Measurements from ENCODE around the gene TPD52L2. TPM values are rescaled to one million over a fixed set of nuclear protein-coding genes. Genes with fewer than 3 reads are reported as not detected.

The TPD52L2 gene
- total RNA-seq, 1 donor, result 54.8 TPM

DNA sequence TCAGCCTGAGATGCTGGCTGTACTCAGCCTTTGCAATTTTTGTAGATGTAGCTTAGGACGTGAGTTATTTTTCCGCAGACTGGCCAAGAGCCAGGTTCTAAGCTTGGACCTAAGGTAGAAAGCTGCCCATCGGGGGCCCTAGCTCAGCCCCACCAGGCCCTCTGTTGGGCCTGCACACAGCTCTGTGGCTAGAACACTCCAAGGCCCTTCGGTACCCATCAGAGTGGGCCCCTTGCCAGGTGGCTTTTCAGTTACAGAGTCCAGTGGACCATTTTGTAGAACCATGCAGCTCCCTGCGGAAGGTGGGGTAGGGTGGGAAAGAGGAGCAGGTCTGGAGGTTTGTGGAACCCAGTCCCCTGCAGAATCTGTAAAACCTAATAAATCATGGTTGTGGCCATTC is 68.6 kb downstream of the TPD52L2 start:
- no peak overlapping the region for H3K4me3 ChIP-seq (ENCODE audit: low read length)
- H3K4me1 ChIP-seq (ENCODE audit: insufficient read depth, low read length), result no peaks in the 10 kb centered on the region
- no peaks in the 10 kb centered on the region for H3K9me3 ChIP-seq (ENCODE audit: low read depth, low read length)
- H3K27me3 ChIP-seq (ENCODE audit: insufficient read depth, low read length), result no peaks in the 10 kb centered on the region

DNA sequence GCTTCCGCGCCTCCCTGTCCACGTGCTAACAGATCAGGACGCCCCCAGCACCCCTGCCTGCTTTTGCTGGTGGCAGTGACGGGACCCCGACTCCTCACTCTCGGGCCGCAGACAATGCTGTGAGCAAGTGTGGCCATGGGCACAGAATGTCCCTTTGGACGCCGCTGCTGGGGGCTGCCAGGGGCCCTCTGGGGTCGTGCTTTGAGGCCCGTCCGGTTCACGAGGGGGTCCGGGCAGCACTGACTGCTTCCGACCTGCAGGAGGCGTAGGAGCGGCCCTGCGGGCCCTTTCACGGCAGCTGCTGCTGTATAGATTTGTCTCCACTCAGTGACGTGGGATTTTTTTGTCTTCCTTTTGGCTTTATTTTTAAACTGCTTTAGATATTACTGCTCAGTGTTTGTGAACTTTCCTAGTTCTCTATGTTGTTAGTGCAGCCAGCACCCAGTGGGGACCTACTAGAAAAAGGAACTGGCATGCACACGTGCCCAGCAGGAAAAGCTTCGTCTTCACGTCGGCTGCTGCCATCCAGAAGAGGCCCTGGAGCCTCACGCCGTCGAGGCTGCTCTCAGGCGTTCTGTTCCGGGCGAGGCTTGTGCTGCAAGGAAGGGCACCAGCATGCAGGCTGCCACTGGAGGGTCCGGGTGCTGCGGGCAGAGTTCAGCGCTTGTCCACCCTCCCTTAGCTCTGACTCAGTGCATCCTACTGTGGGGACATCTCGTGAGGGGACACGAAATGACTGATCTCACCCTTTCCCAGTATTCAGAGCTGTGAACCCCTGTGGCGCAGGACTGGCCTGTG is 69.4 kb downstream of the TPD52L2 start:
- Histone ChIP-seq H3K4me1 (ENCODE audit: insufficient read depth, low read length) (no peaks in the 10 kb centered on the region), H3K4me3 (ENCODE audit: low read length) (no peak overlapping the region), H3K9me3 (ENCODE audit: low read depth, low read length) (no peaks in the 10 kb centered on the region), H3K27me3 (ENCODE audit: insufficient read depth, low read length) (no peaks in the 10 kb centered on the region)

DNA sequence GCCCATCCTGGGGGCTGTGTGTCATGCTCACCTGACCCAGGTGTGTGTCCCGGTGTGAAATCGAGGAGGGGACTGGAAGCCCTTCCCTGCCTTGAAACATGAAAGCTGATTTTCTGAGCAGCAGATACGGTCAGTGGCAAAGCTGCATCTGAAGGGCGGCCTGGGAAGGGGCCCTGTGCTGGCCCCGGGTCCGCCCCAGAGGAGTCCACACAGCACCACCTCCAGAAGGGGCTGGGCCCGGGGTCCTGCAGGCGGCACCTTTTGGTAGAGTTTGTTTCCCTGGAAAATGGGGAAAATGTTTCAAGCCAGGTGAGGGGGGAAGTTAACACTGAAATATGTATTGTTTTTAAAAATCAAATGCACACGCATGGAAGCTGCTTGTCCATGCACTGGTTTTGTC is 70.4 kb downstream of the TPD52L2 start:
- Histone ChIP-seq H3K4me3 (ENCODE audit: low read length) (no peak overlapping the region), H3K27me3 (ENCODE audit: insufficient read depth, low read length) (no peaks in the 10 kb centered on the region), H3K4me1 (ENCODE audit: insufficient read depth, low read length) (peaks cover 2% of the 10 kb centered on the region), H3K9me3 (ENCODE audit: low read depth, low read length) (no peaks in the 10 kb centered on the region)

DNA sequence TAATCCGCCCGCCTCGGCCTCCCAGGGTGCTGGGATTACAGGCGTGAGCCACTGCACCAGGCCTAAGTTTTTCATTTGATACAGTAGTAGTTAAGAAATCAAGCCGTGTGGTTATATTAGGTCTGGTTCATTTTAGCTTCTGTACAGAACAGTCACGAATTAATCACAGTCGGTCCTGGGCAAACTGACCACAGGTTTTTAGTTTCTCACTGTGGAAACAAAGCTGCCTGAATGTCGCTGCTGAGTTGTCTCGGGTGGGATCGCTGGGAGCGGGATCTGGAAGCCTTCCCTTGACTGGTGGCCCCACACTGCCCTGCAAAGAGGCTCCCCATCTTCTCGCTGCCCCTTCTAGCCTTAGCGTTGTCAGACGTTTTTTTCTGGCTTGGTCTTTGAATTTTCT is 72.5 kb downstream of the TPD52L2 start:
- H3K4me1 ChIP-seq (ENCODE audit: insufficient read depth, low read length), result peaks cover 18% of the 10 kb centered on the region
- no peaks in the 10 kb centered on the region for H3K27me3 ChIP-seq (ENCODE audit: insufficient read depth, low read length)
- H3K9me3 ChIP-seq (ENCODE audit: low read depth, low read length), result no peaks in the 10 kb centered on the region
- no peak overlapping the region for H3K4me3 ChIP-seq (ENCODE audit: low read length)

DNA sequence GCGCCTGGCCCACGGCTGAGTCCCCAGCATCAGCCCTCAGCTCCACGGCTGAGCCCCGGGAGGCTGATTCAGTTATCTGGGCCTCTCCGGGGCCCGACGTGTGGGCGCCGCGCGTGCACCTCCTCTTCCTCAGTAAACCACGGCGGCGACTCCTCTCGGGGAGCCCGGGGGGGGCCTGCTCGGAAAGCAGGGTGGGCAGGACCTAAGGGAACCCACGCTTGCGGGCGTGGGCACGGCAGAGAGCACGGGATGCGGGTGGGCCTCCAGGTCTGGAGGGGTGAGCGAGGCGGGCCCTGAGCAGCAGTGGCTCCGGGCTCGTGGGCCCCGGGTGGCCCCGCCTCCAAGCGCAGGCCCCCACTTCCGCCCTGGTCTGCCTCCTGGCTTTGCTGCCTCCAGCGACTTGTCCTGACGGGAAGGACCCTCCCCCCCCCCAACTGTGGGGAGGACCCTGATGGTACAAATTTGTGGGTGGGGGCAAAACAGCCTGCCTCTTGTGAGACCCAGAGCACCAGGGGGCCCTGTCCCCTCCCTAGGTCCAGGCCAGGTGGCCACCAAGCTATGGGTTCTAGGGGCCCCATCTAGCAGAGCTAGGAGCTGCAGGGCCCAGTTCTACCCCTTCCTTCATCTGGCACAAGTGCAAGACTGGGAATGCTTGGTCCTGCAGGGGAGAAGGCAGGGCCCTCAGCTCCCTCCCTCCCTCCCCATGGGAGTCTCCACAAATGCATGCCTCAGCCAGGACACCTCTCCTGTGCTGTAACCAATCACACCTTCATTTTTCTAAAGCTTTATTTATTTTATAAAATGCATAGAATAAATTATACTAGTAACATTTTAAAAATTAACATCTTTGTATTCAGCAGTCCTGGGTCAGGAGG is 74.2 kb downstream of the TPD52L2 start:
- H3K4me1 ChIP-seq (ENCODE audit: insufficient read depth, low read length), result peaks cover 26% of the 10 kb centered on the region
- no peaks in the 10 kb centered on the region for H3K9me3 ChIP-seq (ENCODE audit: low read depth, low read length)
- no peaks in the 10 kb centered on the region for H3K27me3 ChIP-seq (ENCODE audit: insufficient read depth, low read length)
- H3K4me3 ChIP-seq (ENCODE audit: low read length), result no peak overlapping the region

DNA sequence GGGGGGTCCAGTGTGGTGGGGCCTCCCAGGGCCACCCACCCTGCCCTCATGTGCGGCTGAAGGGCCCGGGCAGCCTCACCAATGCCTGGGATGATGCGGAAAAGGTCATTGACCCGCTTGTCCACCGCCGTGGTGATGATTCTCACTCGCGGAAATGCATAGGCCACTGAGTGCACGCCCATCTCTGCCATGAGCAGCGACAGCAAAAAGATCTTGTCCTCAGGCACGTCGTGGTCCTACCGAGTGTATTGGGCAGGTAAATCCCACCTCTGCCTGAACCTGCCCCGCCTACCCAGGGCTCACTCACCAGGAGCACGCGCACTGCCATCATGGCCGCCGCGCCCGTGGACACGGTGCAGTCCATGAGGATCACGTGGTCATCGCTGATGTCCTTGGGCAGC is 75.0 kb downstream of the TPD52L2 start:
- Histone ChIP-seq H3K4me1 (ENCODE audit: insufficient read depth, low read length) (peaks cover 26% of the 10 kb centered on the region), H3K27me3 (ENCODE audit: insufficient read depth, low read length) (no peaks in the 10 kb centered on the region), H3K4me3 (ENCODE audit: low read length) (no peak overlapping the region), H3K9me3 (ENCODE audit: low read depth, low read length) (no peaks in the 10 kb centered on the region)

DNA sequence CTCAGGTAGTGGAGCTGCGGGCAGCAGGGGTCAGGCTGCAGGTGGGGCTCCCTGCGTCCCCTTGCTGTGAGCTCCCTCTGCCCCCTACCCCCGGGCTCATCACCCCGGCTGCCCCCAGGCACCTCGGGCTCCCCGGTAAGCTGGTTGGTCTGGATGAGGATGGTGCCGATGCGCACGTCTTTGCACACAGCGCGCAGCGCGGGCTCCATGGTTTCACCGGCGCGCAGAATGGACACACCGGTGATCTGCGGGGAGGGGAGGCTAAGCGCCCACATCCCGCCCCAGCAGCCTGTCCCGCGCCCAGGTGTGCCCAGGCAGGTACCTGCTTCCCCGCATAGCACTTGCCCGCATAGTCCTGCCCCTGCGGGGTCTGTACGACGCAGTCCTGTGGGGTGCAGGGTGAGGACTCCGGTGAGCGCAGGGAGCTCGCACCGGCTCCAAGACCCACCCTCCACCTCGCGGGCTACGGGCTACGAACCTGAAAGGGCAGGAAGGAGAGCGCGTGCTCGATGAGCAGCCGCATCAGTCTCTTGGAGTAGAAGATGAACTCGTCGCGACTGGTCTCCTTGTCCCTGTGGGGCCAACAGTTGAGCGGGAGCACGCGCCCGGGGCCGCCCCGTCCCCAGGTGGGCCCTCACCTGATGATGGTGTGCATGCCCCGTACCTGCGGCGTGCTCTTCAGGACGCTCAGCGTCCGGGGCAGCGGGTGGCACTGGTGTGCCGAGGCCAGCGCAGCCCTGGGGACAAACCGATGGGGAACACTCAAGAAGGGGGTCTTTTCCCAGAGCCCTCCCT is 75.6 kb downstream of the TPD52L2 start:
- Histone ChIP-seq H3K4me1 (ENCODE audit: insufficient read depth, low read length) (peaks cover 26% of the 10 kb centered on the region), H3K9me3 (ENCODE audit: low read depth, low read length) (no peaks in the 10 kb centered on the region), H3K27me3 (ENCODE audit: insufficient read depth, low read length) (no peaks in the 10 kb centered on the region), H3K4me3 (ENCODE audit: low read length) (no peak overlapping the region)

Other genes with a start within 250 kb of the TPD52L2 start
- gene GMEB2, start 238.2 kb upstream of the TPD52L2 start, total RNA-seq, result 27.1 TPM
- 14.5 TPM for gene STMN3, start 211.8 kb upstream of the TPD52L2 start, total RNA-seq
- gene RTEL1, start 207.0 kb upstream of the TPD52L2 start, total RNA-seq, result 5.7 TPM
- not detected for gene TNFRSF6B, start 168.6 kb upstream of the TPD52L2 start, total RNA-seq
- 13.5 TPM for gene ARFRP1, start 157.3 kb upstream of the TPD52L2 start, total RNA-seq
- 14.0 TPM for gene ZGPAT, start 157.2 kb upstream of the TPD52L2 start, total RNA-seq
- 117 TPM for gene LIME1, start 128.6 kb upstream of the TPD52L2 start, total RNA-seq
- 17.1 TPM for gene SLC2A4RG, start 125.5 kb upstream of the TPD52L2 start, total RNA-seq
- gene ZBTB46, start 34.0 kb upstream of the TPD52L2 start, total RNA-seq, result 2.1 TPM
- not detected for gene ABHD16B, start 3.8 kb upstream of the TPD52L2 start, total RNA-seq
- gene DNAJC5, start 29.9 kb downstream of the TPD52L2 start, total RNA-seq, result 26.0 TPM
- 16.9 TPM for gene UCKL1, start 91.1 kb downstream of the TPD52L2 start, total RNA-seq
- gene ZNF512B, start 104.7 kb downstream of the TPD52L2 start, total RNA-seq, result 5.5 TPM
- 2.3 TPM for gene SAMD10, start 114.4 kb downstream of the TPD52L2 start, total RNA-seq
- gene PRPF6, start 115.9 kb downstream of the TPD52L2 start, total RNA-seq, result 36.6 TPM
- gene C20orf204, start 170.9 kb downstream of the TPD52L2 start, total RNA-seq, result 2.9 TPM
- not detected for gene SOX18, start 184.4 kb downstream of the TPD52L2 start, total RNA-seq
- 6.0 TPM for gene TCEA2, start 197.9 kb downstream of the TPD52L2 start, total RNA-seq
- 33.6 TPM for gene RGS19, start 214.2 kb downstream of the TPD52L2 start, total RNA-seq
- gene OPRL1, start 214.8 kb downstream of the TPD52L2 start, total RNA-seq, result 1.3 TPM
- gene LKAAEAR1, start 219.1 kb downstream of the TPD52L2 start, total RNA-seq, result 0.42 TPM
- not detected for gene NPBWR2, start 242.3 kb downstream of the TPD52L2 start, total RNA-seq